Smooth muscle cell (in vitro differentiated cells): ENCODE data around the gene TXNL1. TPM values are rescaled to one million over a fixed set of nuclear protein-coding genes. Genes with fewer than 3 reads are reported as not detected.
"Not testable (repeated sequence)": the region's sequence is repeated elsewhere in the genome, so short reads cannot be mapped to it uniquely, and the experiment has no call there.

Experiments used
- DNase-seq: peaks from one replicate; lab custom pipeline; 2025; ENCODE audit not compliant: unreplicated experiment; lab: John Stamatoyannopoulos, UW
- H2AFZ ChIP-seq: fragments of 200-600 bp; sonication (generic); 2 replicates; pipeline ENCODE4 v1.6.0; 2016; ENCODE audit warnings: antibody characterized with exemption, low read depth, mild to moderate bottlenecking
- H3F3A ChIP-seq: fragments of 200-600 bp; sonication (generic); 2 replicates; pipeline ENCODE4 v1.6.0; 2017; ENCODE audit warnings: antibody characterized with exemption, low read depth
- H3K27ac ChIP-seq: fragments of 200-600 bp; sonication (generic); 2 replicates; pipeline ENCODE4 v1.5.1; 2016; ENCODE audit warnings: low read depth, mild to moderate bottlenecking
- H3K27me3 ChIP-seq: fragments of 200-600 bp; sonication (generic); 2 replicates; pipeline ENCODE4 v1.6.1; 2016; ENCODE audit warnings: low read depth, mild to moderate bottlenecking
- H3K36me3 ChIP-seq: fragments of 200-600 bp; sonication (generic); 2 replicates; pipeline ENCODE4 v1.5.1; 2016; ENCODE audit warnings: low read depth
- H3K4me1 ChIP-seq: fragments of 200-600 bp; sonication (generic); 2 replicates; pipeline ENCODE4 v1.5.1; 2016; ENCODE audit warnings: low read depth
- H3K4me2 ChIP-seq: fragments of 200-600 bp; sonication (generic); 2 replicates; pipeline ENCODE4 v1.6.0; 2016; ENCODE audit warnings: mild to moderate bottlenecking
- H3K4me3 ChIP-seq: fragments of 200-600 bp; sonication (generic); 2 replicates; pipeline ENCODE4 v1.5.1; 2016; ENCODE audit warnings: mild to moderate bottlenecking
- H3K79me2 ChIP-seq: fragments of 200-600 bp; sonication (generic); 2 replicates; pipeline ENCODE4 v1.6.0; 2016; ENCODE audit warnings: low read depth, mild to moderate bottlenecking
- H3K9ac ChIP-seq: fragments of 200-600 bp; sonication (generic); 2 replicates; pipeline ENCODE4 v1.6.0; 2016; ENCODE audit warnings: low read depth
- H3K9me3 ChIP-seq: fragments of 200-600 bp; sonication (generic); replicated peaks from 2 replicates; pipeline ENCODE4 v1.5.1; 2016; ENCODE audit warnings: low read depth
- H4K20me1 ChIP-seq: fragments of 200-600 bp; sonication (generic); 2 replicates; pipeline ENCODE4 v1.6.0; 2016; ENCODE audit warnings: low read depth
- CTCF ChIP-seq: fragments of 200-600 bp; sonication (generic); IDR thresholded peaks from 2 replicates; pipeline ENCODE4 v1.5.1; 2017; ENCODE audit warnings: borderline replicate concordance, mild to moderate bottlenecking, antibody characterized with exemption; ENCODE audit not compliant: insufficient read depth, poor library complexity, severe bottlenecking
- WGBS: methylation state at CpG from one replicate; pipeline ENCODE4 v1.1.7; 2016; ENCODE audit warnings: low lambda C conversion rate; 5-methylcytosine and 5-hydroxymethylcytosine counted together
- polyA plus RNA-seq: library from polyadenylated mRNA; unstranded; fragments of >200 nt; fragmentation: Nextera tagmentation; extraction: Ambion mirVana; gene quantifications from 2 replicates; pipeline ENCODE4 v1.2.1, GENCODE V29; 2016
- total RNA-seq: library from RNA; depleted of rRNA; stranded (reverse); fragments of >200 nt; gene quantifications from 2 replicates; pipeline ENCODE4 v1.2.3, GENCODE V29; 2014

Gene TXNL1
- total and polyA plus RNA-seq, 2 experiments from 2014 or later = 62.0 to 75.4 TPM

GRCh38 chr18:56574861-56575260 lies 63.5 kb downstream of the TXNL1 start:
- H3K9me3 ChIP-seq = no peaks in the 10 kb centered on the region
- H3K9ac ChIP-seq = no peak overlapping the region
- H3K27ac ChIP-seq = peak overlapping the region; percentile 13
- no peaks in the 10 kb centered on the region for H3K36me3 ChIP-seq
- no peak for DNase-seq
- H2AFZ ChIP-seq = peak overlapping the region; percentile 69
- H3K4me2 ChIP-seq = no peak overlapping the region
- 21% methylated on average over 3 of the region's 3 CpGs for WGBS
- no peaks in the 10 kb centered on the region for H3K79me2 ChIP-seq
- no peaks in the 10 kb centered on the region for H4K20me1 ChIP-seq
- no peaks in the 10 kb centered on the region for H3K27me3 ChIP-seq
- H3K4me3 ChIP-seq = no peak overlapping the region
- peaks cover 5% of the 10 kb centered on the region for H3K4me1 ChIP-seq
- TF ChIP-seq CTCF = no peak
- H3F3A ChIP-seq = no peaks in the 10 kb centered on the region

GRCh38 chr18:56572267-56572666 lies 66.1 kb downstream of the TXNL1 start:
- not testable (repeated sequence) for H3K9me3 ChIP-seq, H3K27ac ChIP-seq, H3K36me3 ChIP-seq, H3K27me3 ChIP-seq, H3K4me2 ChIP-seq, H3K79me2 ChIP-seq, H3K4me1 ChIP-seq, H4K20me1 ChIP-seq, H2AFZ ChIP-seq, H3F3A ChIP-seq, H3K4me3 ChIP-seq, DNase-seq, H3K9ac ChIP-seq
- WGBS = 97% methylated on average over 26 of the region's 36 CpGs

- Histone ChIP-seq H3K4me2 (no peak overlapping the region), H3K27me3 (no peaks in the 10 kb centered on the region), H2AFZ (no peak overlapping the region), H3K36me3 (no peaks in the 10 kb centered on the region), H4K20me1 (no peaks in the 10 kb centered on the region), H3K79me2 (no peaks in the 10 kb centered on the region), H3K4me3 (no peak overlapping the region), H3F3A (no peaks in the 10 kb centered on the region), H3K9ac (no peak overlapping the region), H3K4me1 (peaks cover 5% of the 10 kb centered on the region), H3K27ac (no peak overlapping the region), H3K9me3 (no peaks in the 10 kb centered on the region)
- DNase-seq = no peak
- WGBS = 93% methylated on average over 3 of the region's 3 CpGs
- TF ChIP-seq CTCF = no peak
Measured at GRCh38 chr18:56570978-56571377, 67.4 kb downstream of the TXNL1 start.

GRCh38 chr18:56569416-56569815 lies 69.0 kb downstream of the TXNL1 start:
- no peak for TF ChIP-seq CTCF
- WGBS = 34% methylated on average over 1 of the region's 1 CpG

More at GRCh38 chr18:56569416-56569815, 69.0 kb downstream of the TXNL1 start:
- no peaks in the 10 kb centered on the region for H3K9me3 ChIP-seq
- H3K27me3 ChIP-seq = no peaks in the 10 kb centered on the region
- H4K20me1 ChIP-seq = no peaks in the 10 kb centered on the region
- no peaks in the 10 kb centered on the region for H3K36me3 ChIP-seq
- no peak overlapping the region for H3K27ac ChIP-seq
- no peak overlapping the region for H3K4me3 ChIP-seq
- peak overlapping the region; percentile 83 for H2AFZ ChIP-seq
- H3K9ac ChIP-seq = no peak overlapping the region
- no peak overlapping the region for H3K4me2 ChIP-seq
- no peaks in the 10 kb centered on the region for H3K4me1 ChIP-seq
- no peaks in the 10 kb centered on the region for H3F3A ChIP-seq
- no peak for DNase-seq
- H3K79me2 ChIP-seq = no peaks in the 10 kb centered on the region
